ENCODE results near the gene ARID1B.

The ARID1B gene

GRCh38 chr6:157045831-157046454, 268.8 kb downstream of the ARID1B start:
- Histone ChIP-seq H3K9me3 (ENCODE audit: low read length) (no peaks in the 10 kb centered on the region), H3K36me3 (ENCODE audit: insufficient read depth, low read length) (peaks cover 5% of the 10 kb centered on the region; the same call in 1 of the 2 replicates), H3K9ac (ENCODE audit: low read length) (no peak overlapping the region), H3K79me2 (ENCODE audit: insufficient read depth, low read length) (peaks cover 19% of the 10 kb centered on the region; the same call in 1 of the 2 replicates), H4K20me1 (ENCODE audit: insufficient read depth, low read length) (no peaks in the 10 kb centered on the region), H3K27me3 (ENCODE audit: insufficient read depth, low read length) (no peaks in the 10 kb centered on the region), H3K27ac (ENCODE audit: low read depth, low read length, poor library complexity, severe bottlenecking) (no peak overlapping the region), H3F3A (ENCODE audit: insufficient read depth, low read length) (no peaks in the 10 kb centered on the region), H2AFZ (ENCODE audit: low read length) (no peak overlapping the region), H3K4me3 (ENCODE audit: low read depth, low read length, poor library complexity, severe bottlenecking) (no peak overlapping the region), H3K4me2 (ENCODE audit: low read length) (no peak overlapping the region), H3K4me1 (ENCODE audit: insufficient read depth, low read length, severe bottlenecking) (peaks cover 16% of the 10 kb centered on the region), H3K9me2 (ENCODE audit: low read depth, low read length) (no peaks in the 10 kb centered on the region)
- TF ChIP-seq, protein P1, sequence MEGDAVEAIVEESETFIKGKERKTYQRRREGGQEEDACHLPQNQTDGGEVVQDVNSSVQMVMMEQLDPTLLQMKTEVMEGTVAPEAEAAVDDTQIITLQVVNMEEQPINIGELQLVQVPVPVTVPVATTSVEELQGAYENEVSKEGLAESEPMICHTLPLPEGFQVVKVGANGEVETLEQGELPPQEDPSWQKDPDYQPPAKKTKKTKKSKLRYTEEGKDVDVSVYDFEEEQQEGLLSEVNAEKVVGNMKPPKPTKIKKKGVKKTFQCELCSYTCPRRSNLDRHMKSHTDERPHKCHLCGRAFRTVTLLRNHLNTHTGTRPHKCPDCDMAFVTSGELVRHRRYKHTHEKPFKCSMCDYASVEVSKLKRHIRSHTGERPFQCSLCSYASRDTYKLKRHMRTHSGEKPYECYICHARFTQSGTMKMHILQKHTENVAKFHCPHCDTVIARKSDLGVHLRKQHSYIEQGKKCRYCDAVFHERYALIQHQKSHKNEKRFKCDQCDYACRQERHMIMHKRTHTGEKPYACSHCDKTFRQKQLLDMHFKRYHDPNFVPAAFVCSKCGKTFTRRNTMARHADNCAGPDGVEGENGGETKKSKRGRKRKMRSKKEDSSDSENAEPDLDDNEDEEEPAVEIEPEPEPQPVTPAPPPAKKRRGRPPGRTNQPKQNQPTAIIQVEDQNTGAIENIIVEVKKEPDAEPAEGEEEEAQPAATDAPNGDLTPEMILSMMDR (IDR thresholded peaks at IDR 0.05; ENCODE audit: low read length), result peak; percentile 52; the same call in 1 of the 2 replicates
- TF ChIP-seq EZH2 (IDR thresholded peaks at IDR 0.05; ENCODE audit: borderline replicate concordance, low read length), result no peak

- Histone ChIP-seq H3K27ac (ENCODE audit: low read depth, low read length, poor library complexity, severe bottlenecking) (no peak overlapping the region), H3K36me3 (ENCODE audit: insufficient read depth, low read length) (peaks cover 5% of the 10 kb centered on the region; the same call in 1 of the 2 replicates), H3K9me3 (ENCODE audit: low read length) (no peaks in the 10 kb centered on the region), H3K9me2 (ENCODE audit: low read depth, low read length) (no peaks in the 10 kb centered on the region), H3K27me3 (ENCODE audit: insufficient read depth, low read length) (no peaks in the 10 kb centered on the region), H3K79me2 (ENCODE audit: insufficient read depth, low read length) (peaks cover 26% of the 10 kb centered on the region; the same call in 1 of the 2 replicates), H3K4me3 (ENCODE audit: low read depth, low read length, poor library complexity, severe bottlenecking) (no peak overlapping the region), H3F3A (ENCODE audit: insufficient read depth, low read length) (no peaks in the 10 kb centered on the region), H4K20me1 (ENCODE audit: insufficient read depth, low read length) (no peaks in the 10 kb centered on the region), H3K4me2 (ENCODE audit: low read length) (no peak overlapping the region), H3K4me1 (ENCODE audit: insufficient read depth, low read length, severe bottlenecking) (peaks cover 16% of the 10 kb centered on the region), H2AFZ (ENCODE audit: low read length) (no peak overlapping the region), H3K9ac (ENCODE audit: low read length) (no peak overlapping the region)
- no peak for TF ChIP-seq EZH2 (IDR thresholded peaks at IDR 0.05; ENCODE audit: borderline replicate concordance, low read length)
- TF ChIP-seq, protein P1 (IDR thresholded peaks at IDR 0.05; ENCODE audit: low read length), result no peak
Measured at GRCh38 chr6:157046776-157047175, 269.6 kb downstream of the ARID1B start.

DNA sequence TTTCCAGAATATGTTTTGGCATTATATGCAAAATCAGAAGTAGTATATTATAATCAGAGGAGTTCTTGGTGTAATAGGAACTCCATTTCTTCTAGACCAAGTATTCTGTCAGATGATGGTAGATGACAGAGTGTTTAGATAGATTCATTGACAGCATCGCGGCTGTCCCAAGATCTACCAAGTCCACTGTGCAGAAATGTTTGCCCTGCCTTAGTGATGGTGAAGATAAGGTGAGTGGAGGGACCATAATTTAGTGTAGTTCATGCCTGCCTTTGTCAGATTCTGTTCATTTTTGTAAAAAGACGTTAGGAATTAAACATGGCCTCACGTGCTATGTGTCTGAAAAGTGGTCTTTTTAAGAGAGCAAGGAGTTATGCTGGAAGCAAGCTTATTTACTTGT, 270.1 kb downstream of the ARID1B start:
- Histone ChIP-seq H3K9ac (ENCODE audit: low read length) (no peak overlapping the region), H2AFZ (ENCODE audit: low read length) (no peak overlapping the region), H3K4me3 (ENCODE audit: low read depth, low read length, poor library complexity, severe bottlenecking) (no peak overlapping the region), H3K36me3 (ENCODE audit: insufficient read depth, low read length) (peaks cover 5% of the 10 kb centered on the region; the same call in 1 of the 2 replicates), H3K4me2 (ENCODE audit: low read length) (no peak overlapping the region), H3F3A (ENCODE audit: insufficient read depth, low read length) (no peaks in the 10 kb centered on the region), H4K20me1 (ENCODE audit: insufficient read depth, low read length) (no peaks in the 10 kb centered on the region), H3K27ac (ENCODE audit: low read depth, low read length, poor library complexity, severe bottlenecking) (no peak overlapping the region), H3K9me2 (ENCODE audit: low read depth, low read length) (no peaks in the 10 kb centered on the region), H3K79me2 (ENCODE audit: insufficient read depth, low read length) (peaks cover 29% of the 10 kb centered on the region; the same call in 1 of the 2 replicates), H3K9me3 (ENCODE audit: low read length) (no peaks in the 10 kb centered on the region), H3K27me3 (ENCODE audit: insufficient read depth, low read length) (no peaks in the 10 kb centered on the region), H3K4me1 (ENCODE audit: insufficient read depth, low read length, severe bottlenecking) (peaks cover 16% of the 10 kb centered on the region)
- TF ChIP-seq EZH2 (IDR thresholded peaks at IDR 0.05; ENCODE audit: borderline replicate concordance, low read length), result no peak
- TF ChIP-seq, protein P1 (IDR thresholded peaks at IDR 0.05; ENCODE audit: low read length), result no peak

All from OCI-LY1 (cell line).